Type B pancreatic cell (in vitro differentiated cells): ENCODE results near the gene GOLGA8J. TPM values are rescaled to one million over a fixed set of nuclear protein-coding genes. Genes with fewer than 3 reads are reported as not detected.
"Not testable (repeated sequence)": the region's sequence is repeated elsewhere in the genome, so short reads cannot be mapped to it uniquely, and the experiment has no call there.

Source experiments
- DNase-seq: peaks from one replicate; pipeline ENCODE4 v3.0.0; 2021; ENCODE audit warnings: mixed read lengths; ENCODE audit not compliant: unreplicated experiment; ENCODE audit errors: extremely low spot score
- H3K27ac Mint-ChIP-seq: 2 replicates; pipeline ENCODE4 v1.8.0; 2021; ENCODE audit warnings: mild to moderate bottlenecking, mixed read lengths
- H3K27me3 Mint-ChIP-seq: 2 replicates; pipeline ENCODE4 v1.8.0; 2021; ENCODE audit warnings: mixed read lengths
- H3K36me3 Mint-ChIP-seq: 2 replicates; pipeline ENCODE4 v1.8.0; 2021; ENCODE audit warnings: mixed read lengths
- H3K4me1 Mint-ChIP-seq: one replicate; pipeline ENCODE4 v1.8.0; 2021; ENCODE audit warnings: mixed read lengths; ENCODE audit not compliant: unreplicated experiment
- H3K4me3 Mint-ChIP-seq: 2 replicates; pipeline ENCODE4 v1.8.0; 2021; ENCODE audit warnings: mild to moderate bottlenecking, mixed read lengths
- H3K9me3 Mint-ChIP-seq: 2 replicates; pipeline ENCODE4 v1.8.0; 2021; ENCODE audit warnings: mixed read lengths
- total RNA-seq: library from RNA; stranded (reverse); gene quantifications from 2 replicates; pipeline ENCODE4 v1.2.1, GENCODE V29; 2021; ENCODE audit warnings: low replicate concordance
- TF ChIP-seq, protein P1 (sequence below): fragments of 200-600 bp; sonication (generic); conservative IDR thresholded peaks from 2 replicates; pipeline ENCODE4 v1.5.0; 2021; ENCODE audit warnings: antibody characterized with exemption, mild to moderate bottlenecking

The GOLGA8J gene
- total RNA-seq, 1 donor from 2014 or later, result not detected

DNA sequence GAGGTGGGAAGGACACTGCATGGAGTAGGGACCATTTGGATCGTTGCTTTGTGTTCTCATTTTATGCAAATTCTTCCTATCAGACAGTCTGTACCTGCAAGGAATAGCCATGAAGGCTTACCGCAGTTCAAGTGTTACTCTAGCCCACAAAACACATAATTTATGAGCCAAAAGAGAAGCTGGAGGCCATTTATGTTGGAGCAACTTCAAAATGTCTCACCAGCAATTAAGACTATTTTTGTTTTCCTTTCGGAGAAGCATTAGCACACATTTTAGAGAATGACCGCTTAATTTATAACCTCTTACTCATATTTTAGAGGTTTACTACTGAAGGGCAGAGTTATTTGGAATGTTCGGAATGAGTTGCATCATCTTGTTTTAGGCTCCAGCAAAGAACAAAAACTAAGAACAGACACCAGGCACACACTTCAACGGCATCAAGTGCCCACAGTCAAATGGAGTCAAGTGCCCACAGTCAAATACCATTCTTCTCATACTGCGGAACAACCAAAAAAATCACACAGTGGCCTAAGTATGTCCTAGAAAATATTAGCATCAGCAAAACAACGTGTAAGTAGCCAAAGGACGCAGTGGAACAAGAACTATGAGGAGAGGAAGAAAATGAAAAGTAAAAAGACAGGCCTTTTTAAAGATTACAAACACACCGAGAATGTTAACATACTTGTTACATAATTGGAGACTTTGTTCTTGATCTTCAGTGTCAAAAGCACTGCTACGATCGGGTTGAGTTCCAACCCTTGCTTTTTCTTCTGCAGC, 17.5 kb upstream of the GOLGA8J start:
- peaks cover 20% of the 10 kb centered on the region for H3K4me1 Mint-ChIP-seq
- no peak overlapping the region for H3K4me3 Mint-ChIP-seq
- DNase-seq, result no peak
- peaks cover 6% of the 10 kb centered on the region for H3K27me3 Mint-ChIP-seq
- no peak overlapping the region for H3K27ac Mint-ChIP-seq
- H3K36me3 Mint-ChIP-seq, result no peaks in the 10 kb centered on the region
- H3K9me3 Mint-ChIP-seq, result peaks cover 5% of the 10 kb centered on the region
- TF ChIP-seq, protein P1, sequence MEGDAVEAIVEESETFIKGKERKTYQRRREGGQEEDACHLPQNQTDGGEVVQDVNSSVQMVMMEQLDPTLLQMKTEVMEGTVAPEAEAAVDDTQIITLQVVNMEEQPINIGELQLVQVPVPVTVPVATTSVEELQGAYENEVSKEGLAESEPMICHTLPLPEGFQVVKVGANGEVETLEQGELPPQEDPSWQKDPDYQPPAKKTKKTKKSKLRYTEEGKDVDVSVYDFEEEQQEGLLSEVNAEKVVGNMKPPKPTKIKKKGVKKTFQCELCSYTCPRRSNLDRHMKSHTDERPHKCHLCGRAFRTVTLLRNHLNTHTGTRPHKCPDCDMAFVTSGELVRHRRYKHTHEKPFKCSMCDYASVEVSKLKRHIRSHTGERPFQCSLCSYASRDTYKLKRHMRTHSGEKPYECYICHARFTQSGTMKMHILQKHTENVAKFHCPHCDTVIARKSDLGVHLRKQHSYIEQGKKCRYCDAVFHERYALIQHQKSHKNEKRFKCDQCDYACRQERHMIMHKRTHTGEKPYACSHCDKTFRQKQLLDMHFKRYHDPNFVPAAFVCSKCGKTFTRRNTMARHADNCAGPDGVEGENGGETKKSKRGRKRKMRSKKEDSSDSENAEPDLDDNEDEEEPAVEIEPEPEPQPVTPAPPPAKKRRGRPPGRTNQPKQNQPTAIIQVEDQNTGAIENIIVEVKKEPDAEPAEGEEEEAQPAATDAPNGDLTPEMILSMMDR, result no peak

DNA sequence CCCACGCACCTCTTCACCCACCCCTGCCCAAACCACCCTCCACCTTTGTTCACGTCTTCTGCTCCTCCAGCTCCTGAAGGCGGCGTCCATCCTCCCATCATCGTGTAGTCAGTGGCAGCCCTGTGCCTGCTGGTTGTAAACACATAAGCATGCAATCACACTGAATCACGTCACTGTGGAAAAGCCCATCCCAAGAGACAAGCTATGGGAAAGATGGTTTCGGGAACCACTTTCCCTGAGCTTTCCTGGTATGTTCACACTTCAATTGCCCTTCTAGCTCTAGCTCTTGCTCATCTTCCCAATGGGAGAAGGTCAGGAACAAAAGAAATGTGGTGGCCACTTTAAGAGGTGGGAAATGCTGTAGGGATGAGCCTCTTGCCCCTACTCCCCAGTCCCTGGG, 14.4 kb upstream of the GOLGA8J start:
- DNase-seq, result no peak
- Mint-ChIP-seq H3K27ac (no peak overlapping the region), H3K9me3 (peaks cover 5% of the 10 kb centered on the region), H3K4me1 (peaks cover 20% of the 10 kb centered on the region), H3K36me3 (no peaks in the 10 kb centered on the region), H3K27me3 (peaks cover 10% of the 10 kb centered on the region), H3K4me3 (no peak overlapping the region)
- TF ChIP-seq, protein P1, result no peak

DNA sequence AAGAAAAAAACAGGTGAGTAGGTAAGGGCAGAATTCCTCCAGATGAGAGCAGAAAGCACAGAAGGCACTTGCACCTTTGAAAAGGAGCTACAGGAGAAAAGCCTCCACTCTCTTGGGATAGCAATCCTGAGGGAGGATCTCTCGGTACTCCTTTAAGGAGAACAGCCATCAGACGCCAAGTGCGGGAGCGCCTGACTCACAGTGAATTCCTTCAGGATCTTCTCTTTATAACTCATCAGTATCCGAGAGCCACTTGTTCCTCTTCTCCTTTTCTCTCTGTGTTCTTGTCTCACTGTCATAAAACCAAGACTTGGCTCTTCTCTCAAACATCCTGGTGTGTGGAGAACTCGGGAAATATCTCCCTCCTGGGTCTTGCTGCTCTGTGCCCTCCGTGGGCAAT, 10.1 kb upstream of the GOLGA8J start:
- Mint-ChIP-seq H3K4me3 (no peak overlapping the region), H3K27me3 (peaks cover 22% of the 10 kb centered on the region), H3K36me3 (no peaks in the 10 kb centered on the region), H3K4me1 (peaks cover 11% of the 10 kb centered on the region), H3K27ac (no peak overlapping the region), H3K9me3 (peaks cover 5% of the 10 kb centered on the region)
- no peak for DNase-seq
- TF ChIP-seq, protein P1, result no peak

DNA sequence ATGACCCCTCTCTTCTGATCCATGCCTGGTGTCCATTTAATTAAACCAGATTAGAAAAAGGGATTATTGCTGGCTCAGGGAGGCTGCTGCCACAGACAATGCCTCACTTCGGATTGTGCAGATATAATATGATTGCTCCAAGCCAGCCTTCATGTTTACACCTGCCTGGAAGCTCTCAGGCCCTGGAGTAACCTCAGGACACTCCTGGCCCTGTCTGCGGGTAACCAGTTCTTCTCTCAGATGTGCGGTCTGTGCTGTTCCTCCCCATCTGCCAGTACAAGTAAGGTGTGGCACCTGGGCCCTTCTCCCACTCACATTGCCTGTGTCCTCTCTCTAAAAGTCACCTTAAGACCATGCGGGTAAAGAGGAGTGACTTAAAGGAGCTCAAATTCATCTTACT, 8.8 kb upstream of the GOLGA8J start:
- no peaks in the 10 kb centered on the region for H3K36me3 Mint-ChIP-seq
- no peak overlapping the region for H3K27ac Mint-ChIP-seq
- peaks cover 6% of the 10 kb centered on the region for H3K4me1 Mint-ChIP-seq
- TF ChIP-seq, protein P1, result no peak
- no peak overlapping the region for H3K4me3 Mint-ChIP-seq
- peaks cover 16% of the 10 kb centered on the region for H3K27me3 Mint-ChIP-seq
- no peak for DNase-seq
- H3K9me3 Mint-ChIP-seq, result no peaks in the 10 kb centered on the region

DNA sequence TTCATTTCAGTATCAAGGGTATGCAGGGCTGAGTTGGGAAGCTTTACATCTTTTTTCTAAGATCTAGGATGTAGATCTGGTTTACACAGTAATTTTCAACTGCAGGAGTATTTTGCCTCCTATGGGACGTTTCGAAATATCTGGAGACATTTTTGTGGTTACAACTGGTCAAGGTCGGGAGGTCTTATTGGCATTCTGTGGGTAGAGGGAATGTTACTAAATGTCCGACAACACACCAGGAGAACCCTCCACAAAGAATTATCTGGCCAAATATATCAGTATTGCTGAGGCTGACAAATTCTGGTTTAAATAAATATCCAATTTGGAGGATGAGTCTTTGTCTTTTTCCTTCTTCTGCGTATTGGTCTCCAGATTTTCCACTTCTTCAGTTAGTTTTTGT, 1.9 kb upstream of the GOLGA8J start:
- H3K4me3 Mint-ChIP-seq, H3K4me1 Mint-ChIP-seq, H3K27me3 Mint-ChIP-seq, H3K36me3 Mint-ChIP-seq, H3K9me3 Mint-ChIP-seq, H3K27ac Mint-ChIP-seq, DNase-seq: not testable (repeated sequence)

DNA sequence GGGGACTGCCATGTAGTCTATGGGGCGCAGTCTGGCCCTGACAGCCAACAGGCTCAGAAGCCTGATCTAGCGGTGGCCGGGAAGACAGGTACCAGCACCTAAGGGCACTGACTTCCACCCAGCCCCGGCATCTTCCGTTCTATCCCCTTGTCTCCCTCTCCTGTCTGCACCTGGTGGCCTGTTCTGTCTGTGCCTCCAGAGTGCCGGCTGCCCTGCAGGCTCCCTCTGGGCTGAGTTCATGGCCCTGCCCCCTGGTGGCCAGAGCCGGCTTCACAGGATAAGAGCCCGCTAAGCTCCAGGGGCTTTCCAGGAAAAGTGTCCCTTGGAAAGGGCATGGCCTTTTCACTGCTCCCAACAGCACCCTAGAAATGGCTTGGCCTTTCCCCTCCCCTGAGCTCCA, 15.1 kb downstream of the GOLGA8J start:
- H3K27me3 Mint-ChIP-seq, H3K27ac Mint-ChIP-seq, H3K4me3 Mint-ChIP-seq, DNase-seq, H3K4me1 Mint-ChIP-seq, H3K9me3 Mint-ChIP-seq, H3K36me3 Mint-ChIP-seq: not testable (repeated sequence)

DNA sequence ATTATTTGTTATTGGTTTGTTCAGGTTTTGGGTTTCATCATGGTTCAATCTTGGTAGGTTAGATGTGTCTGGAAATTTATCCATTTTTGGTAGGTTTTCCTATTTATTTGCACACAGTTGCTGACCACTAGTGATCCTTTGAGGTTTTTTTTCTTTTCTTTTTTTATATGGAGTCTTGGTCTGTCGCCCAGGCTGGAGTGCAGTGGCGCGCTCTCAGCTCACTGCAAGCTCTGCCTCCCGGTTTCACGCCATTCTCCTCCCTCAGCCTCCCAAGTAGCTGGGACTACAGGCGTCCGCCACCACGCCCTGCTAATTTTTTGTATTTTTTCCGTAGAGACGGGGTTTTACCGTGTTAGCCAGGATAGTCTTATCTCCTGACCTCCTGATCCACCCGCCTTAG, 20.1 kb downstream of the GOLGA8J start:
- H3K4me3 Mint-ChIP-seq, H3K9me3 Mint-ChIP-seq, H3K27ac Mint-ChIP-seq, H3K27me3 Mint-ChIP-seq, H3K36me3 Mint-ChIP-seq, DNase-seq, H3K4me1 Mint-ChIP-seq: not testable (repeated sequence)

DNA sequence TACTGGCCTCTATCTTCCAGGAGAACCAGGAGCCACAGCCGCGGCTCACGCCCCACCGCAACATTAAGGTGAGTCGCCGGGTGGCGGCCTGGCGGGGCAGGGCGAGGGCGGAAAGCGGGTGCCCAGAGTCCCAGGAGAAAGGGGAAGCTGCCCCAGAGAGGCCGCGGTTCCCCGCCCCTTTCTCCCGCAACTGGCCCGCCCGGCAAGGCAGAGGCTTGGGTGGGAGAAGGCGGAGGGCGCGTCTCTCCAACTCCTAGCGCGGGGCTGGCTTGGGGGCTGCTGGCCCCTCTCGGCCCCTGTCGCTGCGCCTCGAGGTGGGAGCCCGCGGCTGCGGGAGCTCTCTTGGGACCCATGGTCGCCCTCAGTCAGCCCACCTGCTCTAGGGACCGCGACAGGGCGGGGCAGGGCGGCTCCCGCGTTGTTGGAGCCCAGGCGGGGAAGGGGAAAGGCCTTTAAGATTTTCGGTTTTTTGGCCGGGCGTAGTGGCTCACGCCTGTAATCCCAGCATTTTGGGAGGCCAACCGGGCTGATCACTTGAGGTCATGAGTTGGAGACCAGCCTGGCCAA, 21.3 kb downstream of the GOLGA8J start:
- H3K36me3 Mint-ChIP-seq, DNase-seq, H3K4me3 Mint-ChIP-seq, H3K4me1 Mint-ChIP-seq, H3K27me3 Mint-ChIP-seq, H3K27ac Mint-ChIP-seq, H3K9me3 Mint-ChIP-seq: not testable (repeated sequence)

DNA sequence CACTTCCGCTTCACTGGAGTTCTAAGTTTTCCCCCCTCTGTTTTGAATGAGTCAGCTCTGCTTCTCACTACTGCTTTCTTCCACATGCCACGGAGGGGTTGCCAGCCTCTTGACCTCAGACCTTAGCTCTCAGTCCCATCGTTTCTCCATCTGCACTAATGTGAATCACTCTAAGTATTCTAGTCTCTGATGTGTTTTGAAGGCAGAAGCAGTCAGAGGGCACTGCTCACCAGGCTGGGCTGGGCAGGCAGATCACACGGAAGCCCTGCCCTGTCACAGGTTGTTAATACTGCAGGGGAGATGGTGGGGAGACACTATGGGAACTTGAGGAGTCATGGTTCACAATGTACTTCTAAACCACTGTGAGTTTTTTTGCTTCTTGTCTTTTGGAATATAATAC, 27.8 kb downstream of the GOLGA8J start:
- H3K9me3 Mint-ChIP-seq, H3K27me3 Mint-ChIP-seq, H3K4me1 Mint-ChIP-seq, H3K36me3 Mint-ChIP-seq, H3K27ac Mint-ChIP-seq, DNase-seq, H3K4me3 Mint-ChIP-seq: not testable (repeated sequence)
